ENCODE data around the gene WBP1.
"Not testable (repeated sequence)": the region's sequence is repeated elsewhere in the genome, so short reads cannot be mapped to it uniquely, and the experiment has no call there.

The WBP1 gene

GRCh38 chr2:74440378-74441169, 17.7 kb upstream of the WBP1 start:
- Mint-ChIP-seq H3K9me3 (no peaks in the 10 kb centered on the region), H3K4me3 (peak overlapping the region; percentile 93), H3K27ac (peak overlapping the region; percentile 95), H3K36me3 (ENCODE audit: low read depth) (peaks cover 15% of the 10 kb centered on the region), H3K4me1 (peaks cover 54% of the 10 kb centered on the region), H3K27me3 (ENCODE audit: low read depth, poor library complexity) (peaks cover 11% of the 10 kb centered on the region)
- peak; percentile 13 for TF ChIP-seq CTCF (IDR thresholded peaks at IDR 0.05)
- peak; percentile 91 for DNase-seq

GRCh38 chr2:74441170-74441689, 17.0 kb upstream of the WBP1 start:
- H3K9me3 Mint-ChIP-seq, result no peaks in the 10 kb centered on the region
- TF ChIP-seq CTCF (IDR thresholded peaks at IDR 0.05), result no peak
- H3K4me1 Mint-ChIP-seq, result peaks cover 54% of the 10 kb centered on the region

GRCh38 chr2:74441690-74442482, 16.4 kb upstream of the WBP1 start, which contains the start of gene RTKN:
Gene RTKN, minus strand, starts transcription at chr2:74441937. Its CDS starts 121 bp downstream, at chr2:74441816.
- no peak for TF ChIP-seq CTCF (IDR thresholded peaks at IDR 0.05)
- H3K4me1 Mint-ChIP-seq, result peaks cover 51% of the 10 kb centered on the region
- peak within 1 kb of the TSS; percentile 95 for H3K27ac Mint-ChIP-seq
- peak; percentile 69 for DNase-seq
- peak within 1 kb of the TSS; percentile 93 for H3K4me3 Mint-ChIP-seq
- peaks cover 10% of the 10 kb centered on the region for H3K36me3 Mint-ChIP-seq (ENCODE audit: low read depth)
- H3K9me3 Mint-ChIP-seq, result no peaks in the 10 kb centered on the region
- H3K27me3 Mint-ChIP-seq (ENCODE audit: low read depth, poor library complexity), result peaks cover 11% of the 10 kb centered on the region

More at GRCh38 chr2:74441170-74441689, 17.0 kb upstream of the WBP1 start:
- DNase-seq, result peak; percentile 43
- Mint-ChIP-seq H3K4me3 (peak overlapping the region; percentile 93), H3K36me3 (ENCODE audit: low read depth) (peaks cover 10% of the 10 kb centered on the region), H3K27me3 (ENCODE audit: low read depth, poor library complexity) (peaks cover 11% of the 10 kb centered on the region), H3K27ac (peak overlapping the region; percentile 95)

GRCh38 chr2:74442483-74443297, 15.5 kb upstream of the WBP1 start:
- peaks cover 16% of the 10 kb centered on the region for H3K27me3 Mint-ChIP-seq (ENCODE audit: low read depth, poor library complexity)
- H3K36me3 Mint-ChIP-seq (ENCODE audit: low read depth), result not testable (repeated sequence)

GRCh38 chr2:74444498-74445318, 13.5 kb upstream of the WBP1 start:
- Mint-ChIP-seq H3K9me3 (no peaks in the 10 kb centered on the region), H3K4me3 (no peak overlapping the region), H3K4me1 (peaks cover 22% of the 10 kb centered on the region), H3K27me3 (ENCODE audit: low read depth, poor library complexity) (peaks cover 29% of the 10 kb centered on the region), H3K36me3 (ENCODE audit: low read depth) (no peaks in the 10 kb centered on the region), H3K27ac (no peak overlapping the region)
- no peak for DNase-seq
- no peak for TF ChIP-seq CTCF (IDR thresholded peaks at IDR 0.05)

More at GRCh38 chr2:74442483-74443297, 15.5 kb upstream of the WBP1 start:
- Mint-ChIP-seq H3K4me3 (peak overlapping the region; percentile 93), H3K4me1 (peaks cover 43% of the 10 kb centered on the region)
- H3K9me3 Mint-ChIP-seq, DNase-seq, H3K27ac Mint-ChIP-seq: not testable (repeated sequence)

Measured in nephron progenitor cell (in vitro differentiated cells).